ENCODE measurements around the gene DAGLB. TPM values are rescaled to one million over a fixed set of nuclear protein-coding genes. Genes with fewer than 3 reads are reported as not detected.

Gene DAGLB
- total RNA-seq, 1 donor from 2014 or later, result 30.3 TPM

DNA sequence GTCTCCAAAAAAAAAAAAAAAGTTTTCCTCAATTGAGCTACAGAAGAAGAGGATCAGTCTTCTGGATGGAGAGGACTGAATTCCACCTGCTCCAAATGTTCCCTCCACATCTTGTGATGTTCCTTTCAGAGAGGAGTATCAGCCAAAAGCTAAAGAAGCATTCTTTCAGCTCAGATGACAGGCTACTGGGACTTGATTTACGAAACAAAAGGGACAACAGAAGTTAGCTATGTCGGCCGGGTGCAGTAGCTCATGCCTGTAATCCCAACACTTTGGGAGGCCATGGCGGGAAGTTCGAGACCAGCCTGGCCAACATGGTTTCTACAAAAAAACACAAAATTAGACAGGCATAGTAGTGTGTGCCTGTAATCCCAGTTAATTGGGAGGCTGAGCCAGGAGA is 7.4 kb downstream of the DAGLB start:
- no peak for DNase-seq (ENCODE audit: low spot score, unreplicated experiment)
- no peaks in the 10 kb centered on the region for H3K4me1 Mint-ChIP-seq (ENCODE audit: low read depth)
- H3K9me3 Mint-ChIP-seq (ENCODE audit: low read depth), result no peaks in the 10 kb centered on the region
- TF ChIP-seq, protein P1, sequence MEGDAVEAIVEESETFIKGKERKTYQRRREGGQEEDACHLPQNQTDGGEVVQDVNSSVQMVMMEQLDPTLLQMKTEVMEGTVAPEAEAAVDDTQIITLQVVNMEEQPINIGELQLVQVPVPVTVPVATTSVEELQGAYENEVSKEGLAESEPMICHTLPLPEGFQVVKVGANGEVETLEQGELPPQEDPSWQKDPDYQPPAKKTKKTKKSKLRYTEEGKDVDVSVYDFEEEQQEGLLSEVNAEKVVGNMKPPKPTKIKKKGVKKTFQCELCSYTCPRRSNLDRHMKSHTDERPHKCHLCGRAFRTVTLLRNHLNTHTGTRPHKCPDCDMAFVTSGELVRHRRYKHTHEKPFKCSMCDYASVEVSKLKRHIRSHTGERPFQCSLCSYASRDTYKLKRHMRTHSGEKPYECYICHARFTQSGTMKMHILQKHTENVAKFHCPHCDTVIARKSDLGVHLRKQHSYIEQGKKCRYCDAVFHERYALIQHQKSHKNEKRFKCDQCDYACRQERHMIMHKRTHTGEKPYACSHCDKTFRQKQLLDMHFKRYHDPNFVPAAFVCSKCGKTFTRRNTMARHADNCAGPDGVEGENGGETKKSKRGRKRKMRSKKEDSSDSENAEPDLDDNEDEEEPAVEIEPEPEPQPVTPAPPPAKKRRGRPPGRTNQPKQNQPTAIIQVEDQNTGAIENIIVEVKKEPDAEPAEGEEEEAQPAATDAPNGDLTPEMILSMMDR (IDR thresholded peaks at IDR 0.05; ENCODE audit: unreplicated experiment), result no peak
- no peaks in the 10 kb centered on the region for H3K27me3 Mint-ChIP-seq
- H3K4me3 Mint-ChIP-seq (ENCODE audit: low read depth), result no peak overlapping the region
- peak overlapping the region; percentile 24 for H3K27ac Mint-ChIP-seq
- H3K36me3 Mint-ChIP-seq (ENCODE audit: insufficient read depth), result peaks cover 25% of the 10 kb centered on the region

DNA sequence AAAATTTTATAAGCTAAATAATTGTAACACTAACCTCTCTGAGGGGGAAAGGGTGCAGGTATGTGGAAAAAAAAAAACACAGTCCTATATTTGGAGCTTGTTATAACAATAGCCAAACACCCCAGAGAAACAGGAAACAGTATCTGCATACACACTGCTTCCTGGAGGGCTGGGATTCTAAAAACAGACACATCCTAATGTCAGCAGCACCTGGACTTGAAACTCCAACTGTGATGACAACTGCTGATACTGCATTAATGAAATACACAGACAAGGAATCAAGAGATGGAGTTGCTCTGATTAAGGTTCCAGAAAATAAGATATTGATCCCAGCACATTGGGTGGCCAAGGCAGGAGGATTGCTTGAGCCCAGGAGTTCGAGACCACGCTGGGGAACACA is 9.3 kb downstream of the DAGLB start:
- Mint-ChIP-seq H3K4me1 (ENCODE audit: low read depth) (no peaks in the 10 kb centered on the region), H3K36me3 (ENCODE audit: insufficient read depth) (peaks cover 12% of the 10 kb centered on the region), H3K9me3 (ENCODE audit: low read depth) (no peaks in the 10 kb centered on the region), H3K27me3 (no peaks in the 10 kb centered on the region), H3K27ac (no peak overlapping the region), H3K4me3 (ENCODE audit: low read depth) (no peak overlapping the region)
- DNase-seq (ENCODE audit: low spot score, unreplicated experiment), result no peak
- TF ChIP-seq, protein P1 (IDR thresholded peaks at IDR 0.05; ENCODE audit: unreplicated experiment), result no peak

DNA sequence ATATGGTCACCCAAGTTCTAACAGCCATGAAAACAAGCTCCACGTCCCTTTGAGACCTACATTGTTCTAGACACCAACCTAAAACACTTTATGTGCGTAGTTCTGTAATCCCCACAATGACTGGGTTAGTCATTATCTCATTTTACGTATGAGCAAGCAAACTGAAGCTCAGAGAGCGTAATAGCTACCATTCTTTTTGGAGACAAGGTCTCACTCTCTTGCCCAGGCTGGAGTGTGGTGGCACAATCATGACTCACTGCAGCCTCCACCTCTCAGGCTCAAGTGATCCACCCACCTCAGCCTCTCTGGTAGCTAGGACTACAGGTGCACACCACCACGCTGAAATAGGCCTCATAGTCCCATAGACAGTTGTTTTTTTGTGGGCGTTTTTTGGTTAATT is 10.5 kb downstream of the DAGLB start:
- Mint-ChIP-seq H3K36me3 (ENCODE audit: insufficient read depth) (peaks cover 9% of the 10 kb centered on the region), H3K4me1 (ENCODE audit: low read depth) (no peaks in the 10 kb centered on the region), H3K9me3 (ENCODE audit: low read depth) (no peaks in the 10 kb centered on the region), H3K27me3 (no peaks in the 10 kb centered on the region), H3K4me3 (ENCODE audit: low read depth) (no peak overlapping the region), H3K27ac (no peak overlapping the region)
- TF ChIP-seq, protein P1 (IDR thresholded peaks at IDR 0.05; ENCODE audit: unreplicated experiment), result no peak
- no peak for DNase-seq (ENCODE audit: low spot score, unreplicated experiment)

DNA sequence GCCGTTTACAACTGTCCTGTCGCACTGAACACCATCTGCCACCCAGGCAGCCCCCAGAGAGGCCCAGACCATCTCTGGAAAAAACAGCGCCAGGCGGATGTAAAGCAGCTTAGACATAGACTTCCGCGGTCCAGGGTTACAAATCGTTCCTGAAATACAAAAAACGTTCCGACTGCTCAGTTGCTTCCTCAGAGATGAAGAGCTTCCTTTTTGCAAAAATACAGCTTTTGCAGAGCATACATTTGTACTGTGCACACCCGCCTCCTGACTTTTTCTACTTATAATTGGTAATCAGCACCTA is 11.4 kb downstream of the DAGLB start:
- Mint-ChIP-seq H3K9me3 (ENCODE audit: low read depth) (no peaks in the 10 kb centered on the region), H3K36me3 (ENCODE audit: insufficient read depth) (peaks cover 5% of the 10 kb centered on the region), H3K27me3 (no peaks in the 10 kb centered on the region), H3K4me3 (ENCODE audit: low read depth) (no peak overlapping the region), H3K27ac (peak overlapping the region; percentile 59), H3K4me1 (ENCODE audit: low read depth) (no peaks in the 10 kb centered on the region)
- no peak for DNase-seq (ENCODE audit: low spot score, unreplicated experiment)
- TF ChIP-seq, protein P1 (IDR thresholded peaks at IDR 0.05; ENCODE audit: unreplicated experiment), result no peak

DNA sequence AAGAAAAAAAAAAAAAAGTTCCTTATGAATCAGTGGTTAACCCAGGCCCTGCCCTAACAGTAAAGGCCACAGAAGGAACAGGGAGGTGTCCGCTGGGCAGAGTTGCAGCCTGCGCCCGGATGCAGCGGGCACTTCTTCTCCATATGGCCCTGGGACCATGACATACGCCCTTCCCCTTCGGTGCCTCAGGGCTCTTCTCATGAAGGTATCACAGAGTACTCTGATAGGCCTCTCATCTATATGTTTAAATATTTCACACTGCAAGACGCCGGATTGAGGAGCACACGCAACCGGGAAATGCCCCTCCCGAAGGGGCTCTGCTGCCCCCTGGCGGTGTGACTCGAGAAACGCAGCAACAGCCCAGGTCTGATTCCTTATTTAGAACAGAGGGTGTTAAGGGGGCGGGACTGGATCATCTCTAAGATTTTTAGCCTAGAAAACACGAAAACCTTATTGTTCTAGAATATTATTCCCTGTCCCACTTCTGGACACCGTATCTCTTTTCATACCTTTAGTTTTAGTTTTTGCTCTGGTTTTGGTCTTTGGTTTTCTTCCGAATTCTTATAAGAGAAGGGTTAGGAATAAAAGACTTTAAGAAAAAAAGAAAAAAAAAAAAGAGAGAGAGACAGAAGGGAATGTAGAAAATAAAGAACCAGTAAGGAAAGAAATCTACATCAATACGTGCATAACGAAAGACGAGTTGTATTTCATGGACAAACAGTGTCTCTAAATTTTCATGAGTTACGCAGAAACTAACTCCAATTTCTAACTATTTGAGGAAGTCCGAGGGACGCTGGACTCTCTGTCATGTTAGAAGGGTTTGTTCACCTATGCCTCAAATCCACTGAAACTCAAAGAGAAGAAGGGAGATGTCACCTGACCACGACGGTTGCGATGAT is 12.0 kb downstream of the DAGLB start:
- no peaks in the 10 kb centered on the region for H3K4me1 Mint-ChIP-seq (ENCODE audit: low read depth)
- H3K27ac Mint-ChIP-seq, result peak overlapping the region; percentile 59
- no peaks in the 10 kb centered on the region for H3K27me3 Mint-ChIP-seq
- H3K9me3 Mint-ChIP-seq (ENCODE audit: low read depth), result no peaks in the 10 kb centered on the region
- peaks cover 4% of the 10 kb centered on the region for H3K36me3 Mint-ChIP-seq (ENCODE audit: insufficient read depth)
- no peak overlapping the region for H3K4me3 Mint-ChIP-seq (ENCODE audit: low read depth)
- peak; percentile 84 for DNase-seq (ENCODE audit: low spot score, unreplicated experiment)
- TF ChIP-seq, protein P1 (IDR thresholded peaks at IDR 0.05; ENCODE audit: unreplicated experiment), result peak; percentile 99

All from progenitor cell of endocrine pancreas (in vitro differentiated cells).